Mononuclear cell (primary cell): ENCODE data around the gene MYPN. TPM values are rescaled to one million over a fixed set of nuclear protein-coding genes. Genes with fewer than 3 reads are reported as not detected.
"Not testable (repeated sequence)": the region's sequence is repeated elsewhere in the genome, so short reads cannot be mapped to it uniquely, and the experiment has no call there.

Experiments used
- H3K27me3 ChIP-seq: 2 replicates; pipeline ENCODE4 v1.6.0; 2011; ENCODE audit warnings: low read length, control low read depth; ENCODE audit not compliant: insufficient read depth
- H3K4me1 ChIP-seq: 2 replicates; pipeline ENCODE4 v1.5.1; 2011; ENCODE audit warnings: mild to moderate bottlenecking, low read length, control low read depth; ENCODE audit not compliant: insufficient read depth
- H3K4me3 ChIP-seq: 2 replicates; pipeline ENCODE4 v1.5.1; 2011; ENCODE audit warnings: mild to moderate bottlenecking, low read length, moderate library complexity
- H3K9me3 ChIP-seq: 2 replicates; pipeline ENCODE4 v1.5.1; 2011; ENCODE audit warnings: low read depth, mild to moderate bottlenecking, control low read depth, low read length
- total RNA-seq: library from RNA; depleted of rRNA; stranded (reverse); fragments of >200 nt; gene quantifications from one replicate; pipeline ENCODE4 v1.2.3, GENCODE V29; 2012

Gene MYPN
- total RNA-seq, 1 donor, result not detected

DNA sequence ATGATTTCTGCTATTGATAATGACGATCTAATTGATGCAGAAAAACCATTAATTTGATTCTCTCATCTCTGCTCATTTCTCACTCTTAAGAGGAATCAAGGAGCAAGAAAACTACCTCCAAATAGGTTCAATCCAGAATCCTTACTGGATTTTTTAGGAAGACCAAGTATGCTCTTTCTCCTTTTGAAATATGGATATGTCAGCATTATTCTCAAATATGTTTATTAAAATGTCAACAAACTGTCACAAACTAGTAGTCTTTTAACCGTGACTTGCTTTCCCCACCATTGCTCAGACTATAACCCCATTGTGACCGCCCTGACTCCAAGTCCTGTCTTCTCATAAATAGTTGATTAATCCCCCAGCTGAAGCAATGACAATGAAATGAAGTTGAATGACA, 123.8 kb downstream of the MYPN start:
- Histone ChIP-seq H3K4me1 (peaks cover 13% of the 10 kb centered on the region), H3K9me3 (no peaks in the 10 kb centered on the region), H3K4me3 (no peak overlapping the region), H3K27me3 (peaks cover 43% of the 10 kb centered on the region)

DNA sequence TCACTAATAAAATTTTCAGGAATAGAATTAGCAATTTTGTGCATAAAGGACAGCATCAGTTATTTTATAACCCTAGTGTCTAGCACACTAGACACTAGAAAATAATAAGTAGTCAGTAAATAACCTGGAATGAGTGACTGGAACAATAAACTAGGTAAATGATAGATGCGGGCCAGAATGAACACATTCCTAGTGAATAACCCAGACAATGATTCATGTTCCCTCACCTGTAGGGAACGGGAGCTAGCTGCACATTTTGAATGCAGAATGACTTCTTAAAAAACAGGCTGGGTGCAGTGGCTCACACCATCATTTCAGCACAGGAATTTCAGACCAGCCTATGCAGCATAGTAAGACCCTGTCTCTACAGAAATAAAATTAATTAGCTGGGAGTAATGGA, 125.8 kb downstream of the MYPN start:
- Histone ChIP-seq H3K27me3 (peaks cover 25% of the 10 kb centered on the region), H3K4me1 (peaks cover 13% of the 10 kb centered on the region), H3K9me3 (no peaks in the 10 kb centered on the region), H3K4me3 (no peak overlapping the region)

DNA sequence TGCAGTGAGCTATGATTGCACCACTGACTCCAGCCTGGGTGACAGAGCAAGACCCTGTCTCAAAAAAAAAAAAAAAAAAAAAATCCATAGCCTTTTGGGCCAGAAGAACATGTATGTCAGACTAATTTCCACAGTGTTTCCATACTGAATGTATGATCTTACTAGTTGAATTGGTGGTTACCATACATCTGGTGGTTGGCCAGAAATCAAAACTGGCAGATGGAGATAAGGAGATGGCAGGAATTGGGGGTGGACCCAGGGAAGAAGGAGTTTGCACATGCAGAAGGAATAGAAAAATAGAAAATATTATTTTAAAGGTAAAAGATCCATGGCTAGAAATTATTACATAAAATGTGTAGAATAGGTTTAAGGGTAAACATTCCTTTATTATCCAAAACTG, 126.3 kb downstream of the MYPN start:
- no peaks in the 10 kb centered on the region for H3K9me3 ChIP-seq
- no peak overlapping the region for H3K4me3 ChIP-seq
- peaks cover 21% of the 10 kb centered on the region for H3K27me3 ChIP-seq
- peaks cover 13% of the 10 kb centered on the region for H3K4me1 ChIP-seq

DNA sequence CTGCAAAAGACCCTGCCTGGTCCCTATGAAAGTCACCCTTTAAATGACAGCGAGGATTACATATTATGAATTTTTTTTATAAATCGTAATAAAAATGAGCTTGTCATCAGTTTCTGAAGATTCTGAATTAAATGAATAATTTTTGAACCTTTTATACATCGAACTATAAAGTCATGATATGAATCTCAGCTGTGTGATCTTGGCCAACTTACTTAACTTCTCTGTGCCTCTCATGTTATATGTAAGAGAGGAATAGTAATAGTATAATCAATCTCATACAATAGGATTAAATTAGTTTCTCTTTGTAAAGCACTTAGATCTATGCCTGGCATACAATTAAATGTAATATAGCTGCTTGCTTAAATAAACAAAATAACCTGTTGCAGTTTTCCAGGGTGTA, 127.9 kb downstream of the MYPN start:
- no peaks in the 10 kb centered on the region for H3K9me3 ChIP-seq
- no peak overlapping the region for H3K4me3 ChIP-seq
- H3K4me1 ChIP-seq, result no peaks in the 10 kb centered on the region
- H3K27me3 ChIP-seq, result peaks cover 7% of the 10 kb centered on the region

DNA sequence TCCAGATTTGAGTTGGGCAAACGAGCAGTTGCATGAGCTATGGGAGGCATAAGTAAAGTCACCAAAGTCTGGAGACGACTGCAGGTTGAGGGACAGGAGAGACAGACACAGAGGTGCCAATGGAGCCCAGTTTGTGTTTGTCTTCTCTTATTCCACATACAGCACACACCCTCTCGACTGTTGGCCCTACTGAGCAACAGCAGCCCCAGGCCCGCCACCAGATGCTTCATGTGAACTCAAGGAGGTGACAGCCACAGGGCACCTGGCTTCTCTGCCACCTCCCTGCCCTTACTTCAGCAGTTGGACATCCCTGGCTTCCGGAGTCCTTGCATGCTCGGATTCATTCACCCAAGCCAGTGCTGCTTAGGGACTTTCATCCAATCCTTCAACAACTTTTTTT, 129.1 kb downstream of the MYPN start:
- H3K27me3 ChIP-seq, result no peaks in the 10 kb centered on the region
- no peaks in the 10 kb centered on the region for H3K4me1 ChIP-seq
- H3K9me3 ChIP-seq, result no peaks in the 10 kb centered on the region
- no peak overlapping the region for H3K4me3 ChIP-seq

DNA sequence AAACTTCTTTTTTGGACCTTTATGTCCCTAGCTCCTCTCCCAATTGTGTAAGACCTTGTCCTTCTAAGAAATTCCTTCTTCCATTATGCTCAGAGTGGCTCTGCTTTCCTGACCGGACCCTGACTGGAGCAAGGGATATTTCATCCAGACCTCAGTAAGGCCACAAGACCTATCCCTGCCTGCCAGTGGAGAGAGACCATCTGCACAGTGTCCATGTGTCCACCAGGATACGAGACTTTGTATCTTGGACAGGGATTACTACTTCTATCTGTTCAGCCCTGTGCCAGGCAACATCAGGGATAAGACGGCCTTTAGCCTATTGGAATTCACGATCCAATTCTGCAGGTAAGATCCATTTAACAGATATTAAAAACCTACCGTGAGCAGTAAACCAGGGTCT, 129.8 kb downstream of the MYPN start:
- H3K27me3 ChIP-seq, result no peaks in the 10 kb centered on the region
- H3K4me1 ChIP-seq, result no peaks in the 10 kb centered on the region
- H3K9me3 ChIP-seq, result no peaks in the 10 kb centered on the region
- H3K4me3 ChIP-seq, result no peak overlapping the region

DNA sequence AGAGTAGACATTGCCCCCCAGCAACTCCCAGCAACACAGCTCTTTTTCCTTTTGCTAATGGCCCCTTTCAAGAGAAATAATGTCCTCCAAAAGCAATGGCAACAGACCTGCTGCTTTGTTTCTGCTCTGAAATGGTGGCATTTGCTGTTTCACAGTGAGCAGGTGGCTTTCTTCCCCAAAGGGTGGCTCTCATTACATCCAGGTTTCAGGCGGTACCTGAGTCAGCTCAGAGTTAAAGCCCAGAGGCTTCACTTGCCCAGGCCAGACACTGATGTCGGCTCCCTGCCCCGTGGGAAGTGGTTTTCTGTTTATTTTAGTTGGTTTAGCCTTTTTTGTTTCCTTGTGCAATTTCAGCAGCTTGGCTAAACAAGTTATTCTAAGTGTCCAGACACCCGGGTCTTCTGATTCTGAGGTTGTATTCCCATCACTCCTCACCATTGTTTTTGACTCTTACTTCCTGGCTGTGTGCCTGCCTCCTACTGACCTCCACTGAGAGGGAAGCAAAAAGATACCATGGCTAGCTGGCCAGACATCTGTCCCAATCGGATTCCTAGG, 130.4 kb downstream of the MYPN start:
- H3K4me3 ChIP-seq, result no peak overlapping the region
- H3K27me3 ChIP-seq, result no peaks in the 10 kb centered on the region
- H3K9me3 ChIP-seq, result no peaks in the 10 kb centered on the region
- H3K4me1 ChIP-seq, result no peaks in the 10 kb centered on the region

DNA sequence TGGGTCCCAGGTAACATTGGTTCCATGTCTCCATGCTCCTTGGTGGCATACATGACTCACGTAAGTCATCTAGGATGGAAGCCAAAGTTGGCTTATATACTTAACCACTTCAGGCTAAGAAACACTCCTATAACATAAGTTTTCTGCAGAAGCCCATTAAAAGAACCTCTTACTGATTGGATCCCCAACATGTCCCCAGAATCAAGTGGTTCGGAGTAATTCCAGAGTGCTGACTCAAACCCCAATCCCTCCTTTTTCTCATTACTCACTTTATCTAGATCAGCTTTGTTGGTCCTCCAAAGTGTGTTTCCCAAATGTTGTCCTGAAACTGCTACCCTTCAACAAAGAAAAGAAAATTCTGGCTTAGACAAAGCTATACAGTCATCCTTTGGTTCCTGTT, 132.8 kb downstream of the MYPN start:
- Histone ChIP-seq H3K4me3 (no peak overlapping the region), H3K9me3 (no peaks in the 10 kb centered on the region), H3K27me3 (no peaks in the 10 kb centered on the region), H3K4me1 (no peaks in the 10 kb centered on the region)

DNA sequence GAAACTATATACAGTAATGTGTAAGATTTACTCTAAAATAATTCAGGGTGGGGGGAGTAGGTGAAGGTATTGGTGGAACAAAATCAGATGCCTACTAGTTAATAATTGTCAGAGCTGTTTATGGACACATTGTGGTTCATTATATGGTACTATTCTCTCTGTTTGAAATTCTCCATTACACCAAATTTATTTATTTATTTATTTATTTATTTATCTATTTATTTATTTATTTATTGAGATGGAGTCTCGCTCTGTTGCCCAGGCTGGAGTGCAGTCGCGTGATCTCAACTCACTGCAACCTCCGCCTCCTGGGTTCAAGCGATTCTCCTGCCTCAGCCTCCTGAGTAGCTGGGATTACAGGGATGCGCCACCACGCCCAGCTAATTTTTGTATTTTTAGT, 137.1 kb downstream of the MYPN start:
- not testable (repeated sequence) for H3K27me3 ChIP-seq, H3K4me1 ChIP-seq, H3K9me3 ChIP-seq, H3K4me3 ChIP-seq

DNA sequence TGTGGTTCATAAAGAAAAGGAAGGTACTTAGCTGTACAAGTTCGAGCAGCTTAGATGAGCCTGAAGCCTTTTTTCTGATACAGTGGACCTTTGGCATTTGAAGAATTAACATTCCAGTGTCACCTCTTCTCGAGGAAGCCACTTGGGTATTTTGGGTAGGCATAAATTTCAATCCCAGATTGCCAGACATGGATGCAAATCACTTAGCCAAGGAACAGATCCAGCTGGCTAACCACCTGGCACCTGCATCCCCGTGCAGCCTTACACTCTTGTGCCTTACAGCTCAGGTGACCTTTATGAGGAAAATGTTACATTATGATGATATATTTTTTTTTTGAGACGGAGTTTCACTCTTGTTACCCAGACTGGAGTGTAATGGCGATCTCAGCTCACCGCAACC, 138.6 kb downstream of the MYPN start:
- H3K27me3 ChIP-seq, result no peaks in the 10 kb centered on the region
- H3K4me1 ChIP-seq, result no peaks in the 10 kb centered on the region
- no peaks in the 10 kb centered on the region for H3K9me3 ChIP-seq
- H3K4me3 ChIP-seq, result no peak overlapping the region

DNA sequence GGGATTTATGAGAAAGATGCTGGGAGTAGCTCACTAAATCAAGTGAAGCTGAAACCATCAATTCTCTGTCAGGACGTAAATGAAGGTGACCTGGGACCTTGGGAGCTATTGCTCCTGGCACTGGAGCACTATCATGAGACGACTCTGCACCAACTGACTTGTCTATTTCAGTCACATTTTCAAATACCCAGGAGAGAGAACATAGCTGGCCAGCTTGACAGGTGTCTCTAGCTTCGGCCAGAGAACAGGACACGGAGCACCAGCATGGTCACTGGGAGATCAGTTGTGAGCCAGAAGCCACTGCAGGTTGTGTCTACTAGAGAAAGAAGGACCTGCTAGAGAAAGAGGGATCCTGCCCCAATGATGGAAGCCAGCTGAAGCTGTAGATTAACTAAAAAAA, 140.0 kb downstream of the MYPN start:
- Histone ChIP-seq H3K4me3 (no peak overlapping the region), H3K27me3 (no peaks in the 10 kb centered on the region), H3K9me3 (no peaks in the 10 kb centered on the region), H3K4me1 (no peaks in the 10 kb centered on the region)

DNA sequence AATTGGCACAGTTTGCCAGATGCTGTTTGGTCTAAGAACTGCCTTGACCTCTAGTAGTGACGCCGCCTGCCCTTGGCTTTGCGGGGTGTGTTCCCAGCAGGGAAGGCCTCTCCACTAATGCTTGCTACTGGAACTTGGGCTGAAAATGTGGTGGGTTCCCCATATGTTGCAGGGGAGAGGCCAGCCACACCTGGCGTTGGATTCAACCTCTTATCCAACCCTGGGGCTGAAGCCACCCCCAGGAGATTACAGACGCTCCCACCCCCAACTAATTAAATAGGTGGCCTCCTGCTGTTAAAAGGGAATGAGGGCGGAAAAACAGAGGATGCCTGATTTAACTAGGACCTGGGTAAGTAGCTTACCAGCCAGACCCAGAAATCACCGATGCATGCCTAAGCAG, 141.9 kb downstream of the MYPN start:
- no peaks in the 10 kb centered on the region for H3K4me1 ChIP-seq
- no peaks in the 10 kb centered on the region for H3K9me3 ChIP-seq
- H3K4me3 ChIP-seq, result no peak overlapping the region
- H3K27me3 ChIP-seq, result no peaks in the 10 kb centered on the region

DNA sequence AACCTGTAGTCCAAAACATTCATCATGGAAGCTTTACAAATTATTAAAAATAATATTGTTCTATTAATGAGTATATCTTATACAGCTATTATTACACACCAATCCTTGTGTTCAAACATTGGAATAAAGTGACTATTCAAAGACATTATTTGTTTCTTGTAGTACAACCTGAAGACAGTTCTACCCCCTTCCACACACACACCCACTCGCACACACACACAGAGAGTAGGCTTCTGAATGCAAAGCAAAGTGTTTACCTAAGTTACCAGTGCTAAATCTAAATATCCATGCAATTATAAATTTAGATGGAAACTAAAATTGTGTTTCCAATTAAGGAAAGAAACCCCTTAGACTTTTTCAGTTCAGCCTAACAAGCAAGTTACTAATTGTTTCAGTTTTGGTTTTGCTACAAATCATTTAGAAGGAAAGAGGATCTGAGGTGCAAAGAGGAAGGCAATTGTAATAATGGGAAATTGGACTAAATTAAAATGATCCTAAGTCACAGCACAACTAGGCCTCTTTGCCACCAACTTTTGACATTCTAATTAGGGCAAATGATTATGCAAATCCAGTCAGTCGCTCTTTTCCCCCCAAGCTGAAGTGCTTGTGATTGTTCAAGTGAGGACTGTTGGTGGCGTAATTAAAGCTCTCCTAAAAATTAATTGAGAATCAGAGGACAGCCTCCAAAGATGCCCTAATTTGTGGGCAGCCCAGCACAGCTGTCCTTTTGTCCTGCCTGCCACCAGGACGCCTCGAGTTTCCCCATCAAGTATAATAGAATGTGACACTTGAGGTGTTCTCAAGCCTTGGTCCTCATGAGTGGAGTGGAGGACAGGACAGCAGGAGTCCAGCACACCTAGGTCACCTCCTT, 142.6 kb downstream of the MYPN start:
- H3K9me3 ChIP-seq, result no peaks in the 10 kb centered on the region
- no peak overlapping the region for H3K4me3 ChIP-seq
- no peaks in the 10 kb centered on the region for H3K4me1 ChIP-seq

DNA sequence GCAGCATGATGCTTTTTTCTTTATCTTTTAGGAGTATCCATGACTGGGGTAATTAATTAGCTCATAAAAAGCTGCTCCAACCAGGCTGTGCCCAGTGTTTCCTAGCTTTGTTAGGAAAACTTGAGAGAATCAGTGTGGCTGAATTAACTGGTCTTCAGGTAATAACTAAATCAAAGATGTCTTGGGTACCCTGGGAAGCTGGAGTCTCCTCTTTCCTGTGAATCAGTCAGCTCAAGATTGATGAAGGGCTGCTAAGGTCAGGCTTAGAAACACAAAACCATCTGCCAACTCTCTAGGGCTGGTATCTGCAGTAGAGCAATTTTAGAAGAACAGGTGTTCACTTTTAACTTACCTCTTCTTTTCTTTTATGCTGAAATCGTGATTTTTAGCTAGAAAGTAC, 144.1 kb downstream of the MYPN start:
- Histone ChIP-seq H3K4me1 (no peaks in the 10 kb centered on the region), H3K9me3 (no peaks in the 10 kb centered on the region), H3K4me3 (no peak overlapping the region), H3K27me3 (no peaks in the 10 kb centered on the region)

More for the DNA sequence above, 142.6 kb downstream of the MYPN start:
- H3K27me3 ChIP-seq, result no peaks in the 10 kb centered on the region

DNA sequence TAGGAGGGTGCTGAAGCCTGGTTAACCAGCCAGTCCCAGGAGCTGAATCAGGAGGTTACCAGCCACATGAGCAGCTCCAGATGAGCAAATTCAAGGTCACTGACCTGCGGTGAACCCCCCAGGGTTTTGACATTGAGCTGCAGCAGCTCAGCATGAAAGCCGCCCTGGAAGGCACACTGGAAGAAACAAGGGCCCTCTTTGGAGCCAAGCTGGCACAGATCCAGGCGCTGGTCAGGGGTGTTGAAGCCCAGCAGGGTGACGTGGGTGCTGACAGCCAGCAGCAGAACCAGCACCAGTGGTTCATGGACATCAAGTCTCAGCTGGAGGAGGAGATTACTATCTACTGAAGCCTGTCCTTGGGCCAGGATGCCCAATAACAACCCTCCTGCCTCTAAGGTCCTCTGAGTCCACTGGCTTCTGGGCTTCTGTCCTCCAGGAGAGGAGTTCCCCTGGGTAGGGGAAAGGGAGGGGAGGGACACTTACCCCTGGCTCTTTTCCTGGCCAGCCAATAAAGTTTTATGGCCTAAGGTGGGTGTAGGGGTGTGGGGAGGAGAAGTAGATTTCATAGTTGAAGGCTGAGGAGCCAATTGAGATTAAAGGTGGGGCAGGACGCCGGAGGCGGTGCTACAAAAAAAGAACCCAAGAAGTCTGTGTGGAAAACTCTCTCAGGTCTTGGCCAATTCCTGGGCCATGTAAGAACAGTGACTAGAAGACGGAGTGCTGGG, 152.0 kb downstream of the MYPN start:
- Histone ChIP-seq H3K27me3 (no peaks in the 10 kb centered on the region), H3K4me3 (no peak overlapping the region), H3K9me3 (no peaks in the 10 kb centered on the region), H3K4me1 (no peaks in the 10 kb centered on the region)
